ENCODE results near the gene GPR135. TPM values are rescaled to one million over a fixed set of nuclear protein-coding genes. Genes with fewer than 3 reads are reported as not detected.

GPR135 gene
- total RNA-seq, 2 experiments from 2014 or later: 0.60 to 0.97 TPM

- no peak overlapping the region for H3K27ac Mint-ChIP-seq
- no peaks in the 10 kb centered on the region for H3K9me3 Mint-ChIP-seq
- no peak for DNase-seq
- no peak overlapping the region for H3K4me3 Mint-ChIP-seq
- no peaks in the 10 kb centered on the region for H3K36me3 Mint-ChIP-seq
- peaks cover 3% of the 10 kb centered on the region for H3K27me3 Mint-ChIP-seq
- no peaks in the 10 kb centered on the region for H3K4me1 Mint-ChIP-seq
Observed at GRCh38 chr14:59415836-59416602, 49.2 kb downstream of the GPR135 start.

Other genes with a start within 250 kb of the GPR135 start
- 1 to 10 TPM; 9.3 to 9.7 TPM for gene L3HYPDH, start 19.0 kb upstream of the GPR135 start, total RNA-seq
- gene JKAMP, start 19.1 kb upstream of the GPR135 start, total RNA-seq: 10 to 100 TPM; 19.8 to 23.6 TPM
- gene CCDC175, start 111.4 kb upstream of the GPR135 start, total RNA-seq: not detected

Measured in activated naive CD8-positive, alpha-beta T cell treated with anti-CD3 and anti-CD28 coated beads for 36 hours (primary cell).